Sigmoid colon (tissue), 7 donors: ENCODE measurements around the gene LDB2. TPM values are rescaled to one million over a fixed set of nuclear protein-coding genes. Genes with fewer than 3 reads are reported as not detected.

Experiments used
- DNase-seq: peaks from one replicate; pipeline ENCODE4 v3.0.0-alpha.2; 2019
- H3K27ac ChIP-seq, 4 donors: fragments of 200-600 bp; sonication (generic); one replicate each; pipeline ENCODE4 v1.5.1; 2016 to 2019; ENCODE audit warnings: mild to moderate bottlenecking in 1 of 4
- H3K27me3 ChIP-seq, 3 donors: fragments of 200-600 bp; sonication (generic); one replicate each; pipeline ENCODE4 v1.5.1; 2019; ENCODE audit warnings: mild to moderate bottlenecking in 1 of 3
- H3K36me3 ChIP-seq, 4 donors: fragments of 200-600 bp; sonication (generic); one replicate each; pipeline ENCODE4 v1.5.1; 2016 to 2019
- H3K4me1 ChIP-seq, 4 donors: fragments of 200-600 bp; sonication (generic); one replicate each; pipeline ENCODE4 v1.5.1; 2017 to 2019
- H3K4me3 ChIP-seq, 4 donors: fragments of 200-600 bp; sonication (generic); one replicate each; pipeline ENCODE4 v1.5.1; 2017 to 2019; ENCODE audit warnings: mild to moderate bottlenecking in 2 of 4, moderate library complexity in 1 of 4
- H3K9me3 ChIP-seq, 4 donors: fragments of 200-600 bp in 3 of 4; sonication (generic) in 3 of 4; one replicate each; pipeline versions ENCODE4 v1.5.1 to v1.6.1; 2013 to 2019
- EP300 ChIP-seq, 4 donors: sonication (generic); formaldehyde crosslinking; IDR thresholded peaks; one replicate each; pipeline ENCODE4 v1.6.1; 2017; ENCODE audit warnings: antibody characterized with exemption in 4 of 4
- POLR2A ChIP-seq, 2 donors: fragments of 450-650 bp; IDR thresholded peaks; one replicate each; pipeline ENCODE4 v1.6.1; 2016; ENCODE audit warnings: antibody characterized with exemption in 2 of 2, mild to moderate bottlenecking in 2 of 2, moderate library complexity in 2 of 2
- POLR2AphosphoS5 ChIP-seq, 4 donors: sonication (generic); formaldehyde crosslinking; IDR thresholded peaks; one replicate each; pipeline ENCODE4 v1.6.1; 2017; ENCODE audit warnings: antibody characterized with exemption in 4 of 4
- WGBS, 2 donors: extraction: QIAGEN DNeasy Blood & Tissue Kit; methylation state at CpG; one replicate each; pipeline ENCODE4 v1.1.7; 2013; 5-methylcytosine and 5-hydroxymethylcytosine counted together
- intact Hi-C: fragments of 100-400 bp; cut with DNase I; formaldehyde crosslinking; loops from one replicate; pipeline ENCODE4 v1.15.1; 2023
- polyA plus RNA-seq, 3 donors: library from polyadenylated mRNA; stranded (reverse); fragments of 200-250 nt; gene quantifications; one replicate each; pipeline ENCODE4 v1.2.3, GENCODE V29; 2013
- total RNA-seq, 4 donors: library from RNA; depleted of rRNA; stranded (reverse); fragments of >200 nt; gene quantifications; one replicate each; pipeline ENCODE4 v1.1.0, GENCODE V29; 2016
- TF ChIP-seq, protein P1 (sequence below), 4 experiments: fragments of 450-650 bp in 3 of 4; fragments of 200-600 bp in 1 of 4; IDR thresholded peaks; one replicate each; pipeline ENCODE4 v1.5.1; 2016 to 2019; ENCODE audit warnings: antibody characterized with exemption in 4 of 4, mild to moderate bottlenecking in 3 of 4, moderate library complexity in 2 of 4
- donor health status: healthy with polysubstance abuse.
- donor health status: Bipolar disorder and iron deficiency.
- donor health status: healthy.

LDB2 gene
- total and polyA plus RNA-seq, 7 donors = 2.1 to 28.5 (median 18.3) TPM

DNA sequence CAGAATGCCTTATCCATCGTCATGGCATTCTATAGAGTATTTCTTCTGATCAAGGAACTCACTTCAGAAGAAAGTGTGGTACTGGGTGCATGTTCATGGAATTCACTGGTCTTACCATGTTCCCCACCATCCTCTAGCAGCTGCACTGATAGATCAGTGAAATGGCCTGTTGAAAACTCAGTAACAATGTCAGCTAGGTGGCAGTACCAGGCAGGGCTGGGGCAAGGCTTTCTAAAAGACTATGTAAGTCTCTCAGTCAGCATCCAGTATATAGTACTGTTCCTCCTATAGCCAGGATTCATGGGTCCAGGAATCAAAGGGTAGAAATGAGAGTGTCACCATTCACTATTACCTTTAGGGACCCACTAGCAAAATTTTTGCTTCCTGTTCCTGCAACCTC lies 15.8 kb upstream of the LDB2 start:
- no peak for DNase-seq
- H3K36me3 ChIP-seq = no peaks in the 10 kb centered on the region
- intact Hi-C loops = loop anchor here (5.0 kb wide), 1 partner anchor 408 kb away; no protein-coding TSS in a partner anchor
- 70 to 90% methylated on average over 1 of the region's 1 CpG for WGBS, 2 donors
- no peaks in the 10 kb centered on the region for H3K9me3 ChIP-seq
- H3K4me3 ChIP-seq = no peak overlapping the region
- H3K4me1 ChIP-seq = peaks cover 0 to 3% (median under 1%) of the 10 kb centered on the region in 4 donors
- H3K27me3 ChIP-seq = no peaks in the 10 kb centered on the region
- TF ChIP-seq, protein P1, sequence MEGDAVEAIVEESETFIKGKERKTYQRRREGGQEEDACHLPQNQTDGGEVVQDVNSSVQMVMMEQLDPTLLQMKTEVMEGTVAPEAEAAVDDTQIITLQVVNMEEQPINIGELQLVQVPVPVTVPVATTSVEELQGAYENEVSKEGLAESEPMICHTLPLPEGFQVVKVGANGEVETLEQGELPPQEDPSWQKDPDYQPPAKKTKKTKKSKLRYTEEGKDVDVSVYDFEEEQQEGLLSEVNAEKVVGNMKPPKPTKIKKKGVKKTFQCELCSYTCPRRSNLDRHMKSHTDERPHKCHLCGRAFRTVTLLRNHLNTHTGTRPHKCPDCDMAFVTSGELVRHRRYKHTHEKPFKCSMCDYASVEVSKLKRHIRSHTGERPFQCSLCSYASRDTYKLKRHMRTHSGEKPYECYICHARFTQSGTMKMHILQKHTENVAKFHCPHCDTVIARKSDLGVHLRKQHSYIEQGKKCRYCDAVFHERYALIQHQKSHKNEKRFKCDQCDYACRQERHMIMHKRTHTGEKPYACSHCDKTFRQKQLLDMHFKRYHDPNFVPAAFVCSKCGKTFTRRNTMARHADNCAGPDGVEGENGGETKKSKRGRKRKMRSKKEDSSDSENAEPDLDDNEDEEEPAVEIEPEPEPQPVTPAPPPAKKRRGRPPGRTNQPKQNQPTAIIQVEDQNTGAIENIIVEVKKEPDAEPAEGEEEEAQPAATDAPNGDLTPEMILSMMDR (IDR thresholded peaks at IDR 0.05) = peak in 2 of 4 experiments; percentile 23 to 30
- TF ChIP-seq EP300 (IDR thresholded peaks at IDR 0.05) = no peak
- no peak overlapping the region for H3K27ac ChIP-seq

DNA sequence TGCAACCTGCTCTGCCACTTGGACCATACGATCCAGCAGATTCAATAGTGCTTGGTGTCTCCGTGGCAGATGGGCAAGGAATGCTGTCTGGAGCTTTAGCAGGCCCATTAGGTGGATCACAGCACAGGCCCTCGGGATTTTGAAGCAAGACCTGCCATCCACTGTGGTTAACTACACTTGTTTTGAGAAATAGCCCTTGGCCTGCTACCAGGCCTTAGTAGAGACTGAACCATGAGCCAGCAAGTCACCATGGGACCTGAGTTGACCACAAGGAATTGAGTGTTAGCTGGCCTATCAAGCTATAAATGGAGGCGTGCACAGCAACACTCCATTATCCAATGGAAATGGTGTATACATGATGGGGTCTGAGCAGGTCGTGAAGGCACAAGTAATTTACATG lies 14.5 kb upstream of the LDB2 start:
- Histone ChIP-seq H3K27me3 (no peaks in the 10 kb centered on the region), H3K4me3 (no peak overlapping the region), H3K27ac (no peak overlapping the region), H3K9me3 (no peaks in the 10 kb centered on the region), H3K36me3 (no peaks in the 10 kb centered on the region), H3K4me1 (peaks cover 0 to 7% (median 3%) of the 10 kb centered on the region in 4 donors)
- DNase-seq = no peak
- intact Hi-C loops = loop anchor here (5.0 kb wide), 1 partner anchor 409 kb away; no protein-coding TSS in a partner anchor
- TF ChIP-seq, protein P1 (IDR thresholded peaks at IDR 0.05) = no peak
- TF ChIP-seq POLR2AphosphoS5 (IDR thresholded peaks at IDR 0.05) = no peak
- TF ChIP-seq EP300 (IDR thresholded peaks at IDR 0.05) = no peak
- no peak for TF ChIP-seq POLR2A (IDR thresholded peaks at IDR 0.05)
- 75 to 90% methylated on average over 5 of the region's 5 CpGs for WGBS, 2 donors

DNA sequence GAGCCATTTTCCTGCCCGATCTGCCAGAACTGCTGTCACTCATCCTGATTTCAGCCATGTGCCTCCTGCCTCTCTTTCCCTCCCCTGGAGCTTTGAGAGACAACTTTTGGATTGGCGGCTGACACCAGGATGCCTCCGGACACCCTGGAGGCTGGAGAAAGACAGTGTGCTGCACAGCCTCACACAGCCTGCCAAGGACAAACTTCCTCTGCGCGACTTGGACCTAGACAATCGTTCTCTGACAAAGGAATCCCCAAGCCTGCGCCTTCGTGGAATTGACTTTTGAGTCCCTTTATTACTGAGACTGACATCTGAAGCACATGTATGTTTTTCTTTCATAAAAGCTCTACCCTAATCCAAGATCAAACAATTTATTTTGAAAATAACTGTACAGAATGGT lies 10.8 kb upstream of the LDB2 start:
- H3K27ac ChIP-seq = no peak overlapping the region
- WGBS, 2 donors = 38 to 55% methylated on average over 8 of the region's 8 CpGs
- H3K36me3 ChIP-seq = no peaks in the 10 kb centered on the region
- H3K9me3 ChIP-seq = no peaks in the 10 kb centered on the region
- H3K4me3 ChIP-seq = no peak overlapping the region
- no peaks in the 10 kb centered on the region for H3K27me3 ChIP-seq
- H3K4me1 ChIP-seq = peaks cover 0 to 7% (median 3%) of the 10 kb centered on the region in 4 donors
- intact Hi-C loops = no loop called here
- TF ChIP-seq POLR2A (IDR thresholded peaks at IDR 0.05) (no peak), POLR2AphosphoS5 (IDR thresholded peaks at IDR 0.05) (no peak), EP300 (IDR thresholded peaks at IDR 0.05) (no peak)
- TF ChIP-seq, protein P1 (IDR thresholded peaks at IDR 0.05) = no peak
- DNase-seq = no peak

DNA sequence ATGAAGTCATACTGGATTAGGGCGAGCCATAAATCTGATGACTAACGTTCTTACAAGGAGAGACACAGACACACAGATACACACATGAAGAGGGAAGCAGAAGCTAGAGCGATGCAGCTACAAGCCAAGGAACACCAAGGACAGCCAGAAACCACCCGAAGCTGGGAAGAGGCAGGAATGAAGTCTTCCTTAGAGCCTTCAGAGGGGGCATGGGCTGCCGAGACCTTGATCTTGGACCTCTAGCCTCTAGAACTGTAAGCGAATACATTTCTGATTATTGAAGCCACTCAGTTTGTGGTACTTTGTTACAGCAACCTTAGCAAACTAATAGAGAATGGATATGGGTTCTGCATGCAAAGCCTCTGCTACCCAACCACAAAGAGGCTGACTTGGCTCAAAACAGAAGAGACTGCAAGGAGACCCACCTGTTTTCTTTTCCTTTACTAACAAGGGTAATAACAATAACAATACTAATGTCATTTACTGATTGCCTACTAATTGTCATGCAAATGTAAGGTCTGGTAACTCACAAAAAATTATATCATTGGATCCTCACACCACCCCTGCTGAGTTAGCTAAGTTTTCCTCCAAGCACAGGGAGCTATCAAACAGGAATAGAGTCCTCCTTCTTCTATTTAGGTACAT lies 10.1 kb upstream of the LDB2 start:
- no peaks in the 10 kb centered on the region for H3K27me3 ChIP-seq
- no peak for TF ChIP-seq EP300 (IDR thresholded peaks at IDR 0.05)
- TF ChIP-seq POLR2AphosphoS5 (IDR thresholded peaks at IDR 0.05) = no peak
- no peaks in the 10 kb centered on the region for H3K9me3 ChIP-seq
- H3K4me1 ChIP-seq = peaks cover 0 to 7% (median 3%) of the 10 kb centered on the region in 4 donors
- intact Hi-C loops = no loop called here
- H3K4me3 ChIP-seq = no peak overlapping the region
- no peak overlapping the region for H3K27ac ChIP-seq
- DNase-seq = no peak
- no peaks in the 10 kb centered on the region for H3K36me3 ChIP-seq
- 79 to 89% methylated on average over 6 of the region's 6 CpGs for WGBS, 2 donors

DNA sequence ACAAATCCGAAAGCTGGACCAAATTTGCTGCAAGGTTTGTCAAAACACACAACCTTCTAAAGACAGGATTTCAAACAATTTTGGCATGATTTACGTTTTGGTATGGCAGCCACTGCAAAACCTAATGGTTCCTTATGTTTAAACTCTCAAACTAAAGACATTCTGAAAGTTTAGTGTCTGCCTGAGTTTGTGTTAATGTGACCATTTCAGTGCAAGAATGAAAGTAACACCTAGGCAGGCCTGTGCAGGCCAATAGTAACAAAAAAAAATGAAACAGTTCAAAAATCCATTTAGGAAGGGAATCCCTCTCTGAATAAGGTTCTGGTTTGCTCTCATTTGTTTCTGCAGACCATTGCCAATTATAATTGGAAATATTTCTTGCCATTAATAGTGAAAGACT lies 1.9 kb upstream of the LDB2 start:
- intact Hi-C loops = no loop called here
- WGBS, 2 donors = 42 to 71% methylated on average over 2 of the region's 2 CpGs

More for the DNA sequence above, 1.9 kb upstream of the LDB2 start:
- Histone ChIP-seq H3K4me1 (peaks cover 0 to 12% (median 4%) of the 10 kb centered on the region in 4 donors), H3K27ac (no peak overlapping the region), H3K4me3 (no peak overlapping the region), H3K9me3 (no peaks in the 10 kb centered on the region), H3K27me3 (no peaks in the 10 kb centered on the region), H3K36me3 (no peaks in the 10 kb centered on the region)
- TF ChIP-seq POLR2A (IDR thresholded peaks at IDR 0.05) (no peak), POLR2AphosphoS5 (IDR thresholded peaks at IDR 0.05) (no peak), EP300 (IDR thresholded peaks at IDR 0.05) (no peak)
- TF ChIP-seq, protein P1 (IDR thresholded peaks at IDR 0.05) = no peak
- DNase-seq = no peak
